PFSK-1 (cell line): Measurements from ENCODE around the gene MRPS2.

Experiments used
- POLR2AphosphoS5 ChIP-seq: IDR thresholded peaks from 2 replicates; pipeline ENCODE4 v1.6.1; 2012; ENCODE audit warnings: low read depth, mild to moderate bottlenecking, control low read depth, low read length, moderate library complexity
- SIN3A ChIP-seq: IDR thresholded peaks from 2 replicates; pipeline ENCODE4 v1.6.1; 2012; ENCODE audit warnings: mild to moderate bottlenecking, low read length, moderate library complexity, borderline replicate concordance; ENCODE audit not compliant: insufficient read depth
- TAF1 ChIP-seq: IDR thresholded peaks from 2 replicates; pipeline ENCODE4 v1.6.1; 2012; ENCODE audit warnings: low read length, control low read depth, borderline replicate concordance; ENCODE audit not compliant: insufficient read depth
- TF ChIP-seq, protein P1 (sequence below), 2 experiments: IDR thresholded peaks; 2 replicates each; pipeline versions ENCODE4 v1.6.1 to v1.8.0; 2011 to 2012; ENCODE audit warnings: low read depth in 2 of 2, low read length in 2 of 2, control low read depth in 1 of 2, inconsistent platforms in 1 of 2, mild to moderate bottlenecking in 1 of 2, moderate library complexity in 1 of 2; ENCODE audit not compliant: insufficient read depth in 1 of 2

DNA sequence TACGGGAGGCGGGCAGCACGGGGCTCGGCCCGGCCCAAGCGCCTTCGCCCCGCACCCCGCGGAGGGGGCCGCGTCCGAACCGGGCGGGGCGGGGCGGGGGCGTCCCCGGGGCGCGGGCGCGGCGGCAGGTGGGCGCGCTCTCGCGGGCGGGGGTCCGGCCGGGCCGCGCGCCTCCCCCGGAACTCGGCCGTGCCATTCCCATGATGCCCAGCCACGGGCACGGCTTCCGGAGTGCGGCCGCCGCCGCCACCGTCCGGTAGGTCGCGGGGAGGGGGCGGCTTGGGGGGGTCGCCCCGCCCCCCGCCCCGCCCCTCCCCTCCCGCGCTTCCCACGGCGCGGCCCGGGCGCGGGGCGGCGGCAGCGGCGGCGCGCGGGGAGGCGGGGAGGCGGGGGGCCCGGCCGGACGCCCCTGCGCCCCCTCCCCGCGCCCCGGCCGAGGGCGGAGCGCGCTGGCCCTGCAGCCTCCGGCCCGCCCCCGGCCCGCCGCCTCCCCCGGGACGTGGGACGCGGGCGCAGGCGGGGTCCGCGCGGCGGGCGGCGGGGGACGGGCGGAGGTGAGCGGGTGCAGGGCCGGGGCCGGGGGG is 20.9 kb upstream of the MRPS2 start, which contains the start of gene PPP1R26:
- TF ChIP-seq SIN3A (no peak), POLR2AphosphoS5 (no peak), TAF1 (no peak)
- TF ChIP-seq, protein P1, sequence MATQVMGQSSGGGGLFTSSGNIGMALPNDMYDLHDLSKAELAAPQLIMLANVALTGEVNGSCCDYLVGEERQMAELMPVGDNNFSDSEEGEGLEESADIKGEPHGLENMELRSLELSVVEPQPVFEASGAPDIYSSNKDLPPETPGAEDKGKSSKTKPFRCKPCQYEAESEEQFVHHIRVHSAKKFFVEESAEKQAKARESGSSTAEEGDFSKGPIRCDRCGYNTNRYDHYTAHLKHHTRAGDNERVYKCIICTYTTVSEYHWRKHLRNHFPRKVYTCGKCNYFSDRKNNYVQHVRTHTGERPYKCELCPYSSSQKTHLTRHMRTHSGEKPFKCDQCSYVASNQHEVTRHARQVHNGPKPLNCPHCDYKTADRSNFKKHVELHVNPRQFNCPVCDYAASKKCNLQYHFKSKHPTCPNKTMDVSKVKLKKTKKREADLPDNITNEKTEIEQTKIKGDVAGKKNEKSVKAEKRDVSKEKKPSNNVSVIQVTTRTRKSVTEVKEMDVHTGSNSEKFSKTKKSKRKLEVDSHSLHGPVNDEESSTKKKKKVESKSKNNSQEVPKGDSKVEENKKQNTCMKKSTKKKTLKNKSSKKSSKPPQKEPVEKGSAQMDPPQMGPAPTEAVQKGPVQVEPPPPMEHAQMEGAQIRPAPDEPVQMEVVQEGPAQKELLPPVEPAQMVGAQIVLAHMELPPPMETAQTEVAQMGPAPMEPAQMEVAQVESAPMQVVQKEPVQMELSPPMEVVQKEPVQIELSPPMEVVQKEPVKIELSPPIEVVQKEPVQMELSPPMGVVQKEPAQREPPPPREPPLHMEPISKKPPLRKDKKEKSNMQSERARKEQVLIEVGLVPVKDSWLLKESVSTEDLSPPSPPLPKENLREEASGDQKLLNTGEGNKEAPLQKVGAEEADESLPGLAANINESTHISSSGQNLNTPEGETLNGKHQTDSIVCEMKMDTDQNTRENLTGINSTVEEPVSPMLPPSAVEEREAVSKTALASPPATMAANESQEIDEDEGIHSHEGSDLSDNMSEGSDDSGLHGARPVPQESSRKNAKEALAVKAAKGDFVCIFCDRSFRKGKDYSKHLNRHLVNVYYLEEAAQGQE (IDR thresholded peaks at IDR 0.05; ENCODE audit: insufficient read depth in 1 of 2, low read depth in 2 of 2, low read length in 2 of 2) = no peak
